Natural killer cell (primary cell): Measurements from ENCODE around the gene PRICKLE2. TPM values are rescaled to one million over a fixed set of nuclear protein-coding genes. Genes with fewer than 3 reads are reported as not detected.

Experiments
- ATAC-seq, 3 donors: fragments of 150-1000 bp in 2 of 3; fragments of 200-7000 bp in 1 of 3; cut with Tn5 transposase; 1 replicate in 1 of 3; 2 replicates in 2 of 3; pipeline ENCODE4 v1.10.0; 2021; ENCODE audit warnings: mild to moderate bottlenecking in 2 of 3, moderate library complexity in 2 of 3
- DNase-seq, 2 donors: peaks; one replicate each; pipeline versions ENCODE4 v3.0.0 to v3.0.0-alpha.2; 2013 to 2021; ENCODE audit warnings: mixed read lengths in 1 of 2
- H3K27ac ChIP-seq: one replicate; pipeline ENCODE4 v1.5.1; 2013; ENCODE audit warnings: mild to moderate bottlenecking, low read length
- H3K27me3 ChIP-seq: one replicate; pipeline ENCODE4 v1.6.1; 2013; ENCODE audit warnings: low read length; ENCODE audit not compliant: control insufficient read depth, insufficient read depth
- H3K36me3 ChIP-seq: one replicate; pipeline ENCODE4 v1.6.1; 2013; ENCODE audit warnings: low read length; ENCODE audit not compliant: control insufficient read depth, insufficient read depth
- H3K4me1 ChIP-seq: one replicate; pipeline ENCODE4 v1.6.1; 2013; ENCODE audit warnings: low read length; ENCODE audit not compliant: control insufficient read depth, insufficient read depth
- H3K4me3 ChIP-seq: one replicate; pipeline ENCODE4 v1.5.1; 2013; ENCODE audit warnings: low read length
- H3K9me3 ChIP-seq: one replicate; pipeline ENCODE4 v1.6.1; 2013; ENCODE audit warnings: low read length; ENCODE audit not compliant: control insufficient read depth, insufficient read depth
- H3K27ac Mint-ChIP-seq, 2 donors: one replicate each; pipeline ENCODE4 v1.8.0; 2022; ENCODE audit warnings: mild to moderate bottlenecking in 2 of 2, mixed read lengths in 2 of 2, moderate library complexity in 1 of 2
- H3K27me3 Mint-ChIP-seq, 2 donors: one replicate each; pipeline ENCODE4 v1.8.0; 2022; ENCODE audit warnings: low read depth in 2 of 2, mixed read lengths in 2 of 2
- H3K36me3 Mint-ChIP-seq: one replicate; pipeline ENCODE4 v1.8.0; 2022; ENCODE audit warnings: mixed read lengths
- H3K4me1 Mint-ChIP-seq, 2 donors: one replicate each; pipeline ENCODE4 v1.8.0; 2022; ENCODE audit warnings: mixed read lengths in 2 of 2
- H3K4me3 Mint-ChIP-seq: one replicate; pipeline ENCODE4 v1.8.0; 2022; ENCODE audit warnings: mild to moderate bottlenecking, moderate library complexity, mixed read lengths
- H3K9me3 Mint-ChIP-seq, 2 donors: one replicate each; pipeline ENCODE4 v1.8.0; 2022; ENCODE audit warnings: mixed read lengths in 2 of 2
- CTCF ChIP-seq: fragments of 200-600 bp; IDR thresholded peaks from one replicate; pipeline ENCODE4 v1.8.0; 2022; ENCODE audit warnings: antibody characterized with exemption
- WGBS: methylation state at CpG from one replicate; pipeline ENCODE4 v1.1.7; 2013; ENCODE audit warnings: missing lambda C conversion rate; ENCODE audit not compliant: insufficient coverage; 5-methylcytosine and 5-hydroxymethylcytosine counted together
- intact Hi-C: fragments of 100-400 bp; cut with micrococcal nuclease; formaldehyde crosslinking; loops from one replicate; pipeline ENCODE4 v1.14.2; 2022
- total RNA-seq, 4 donors: library from RNA; stranded (reverse); fragments of 120-200 nt in 1 of 4; gene quantifications; one replicate each; pipeline versions ENCODE4 v1.2.3 to v1.2.4, GENCODE V29; 2013 to 2022

Gene PRICKLE2
- total RNA-seq, 3 donors from 2014 or later (not counting 1 experiment from before 2014, with no cell fraction given) = 0.07 to 3.3 (median 1.8) TPM

DNA sequence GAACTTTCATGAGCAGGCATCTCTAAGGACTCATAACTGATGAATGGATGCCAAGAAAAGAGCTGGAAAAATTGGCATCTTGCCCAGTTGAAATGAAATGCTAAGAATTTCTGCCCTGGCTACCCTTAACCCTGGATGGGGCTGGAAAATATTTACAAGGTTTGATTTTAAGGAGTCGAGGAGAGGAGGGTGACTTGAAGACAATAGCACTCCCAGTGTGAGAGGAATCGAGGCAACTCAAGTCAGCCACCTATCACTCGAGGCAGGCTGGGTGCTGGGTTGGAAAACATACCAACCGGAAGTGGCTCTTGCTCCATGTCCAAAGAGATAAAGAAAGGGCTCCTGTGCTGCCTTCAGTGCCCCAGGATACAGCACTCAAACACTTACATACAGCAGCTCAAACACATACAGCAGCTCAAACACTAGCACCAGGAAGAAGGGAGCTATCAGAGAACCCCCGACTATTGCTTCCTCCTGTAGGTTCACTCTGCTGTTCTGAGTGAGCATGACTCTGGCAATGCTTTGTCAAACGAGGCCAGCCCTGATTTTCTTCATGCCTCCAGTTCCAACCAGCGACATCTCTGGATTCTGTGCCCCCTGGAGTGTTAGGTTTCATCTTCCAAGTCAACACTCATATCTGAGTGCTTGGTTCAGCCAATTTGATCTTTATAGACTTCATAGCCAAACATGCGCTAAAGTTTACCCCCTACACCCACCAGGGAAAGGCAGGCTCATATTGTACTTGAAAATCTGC, 4.9 kb downstream of the PRICKLE2 start:
- TF ChIP-seq CTCF = no peak
- no peaks in the 10 kb centered on the region for H3K36me3 Mint-ChIP-seq
- H3K27ac ChIP-seq = no peak overlapping the region
- no peaks in the 10 kb centered on the region for H3K36me3 ChIP-seq
- peaks cover 0 to 3% of the 10 kb centered on the region in 2 donors for H3K9me3 Mint-ChIP-seq
- no peaks in the 10 kb centered on the region for H3K27me3 Mint-ChIP-seq
- no peak overlapping the region for H3K27ac Mint-ChIP-seq
- no peaks in the 10 kb centered on the region for H3K9me3 ChIP-seq
- H3K4me1 ChIP-seq = no peaks in the 10 kb centered on the region
- WGBS = 66% methylated on average over 8 of the region's 8 CpGs
- no peak overlapping the region for H3K4me3 ChIP-seq
- DNase-seq (no peak), ATAC-seq (peak in 1 of 3 donors; percentile 3)
- no peaks in the 10 kb centered on the region for H3K27me3 ChIP-seq
- intact Hi-C loops = no loop called here
- no peaks in the 10 kb centered on the region for H3K4me1 Mint-ChIP-seq
- no peak overlapping the region for H3K4me3 Mint-ChIP-seq

DNA sequence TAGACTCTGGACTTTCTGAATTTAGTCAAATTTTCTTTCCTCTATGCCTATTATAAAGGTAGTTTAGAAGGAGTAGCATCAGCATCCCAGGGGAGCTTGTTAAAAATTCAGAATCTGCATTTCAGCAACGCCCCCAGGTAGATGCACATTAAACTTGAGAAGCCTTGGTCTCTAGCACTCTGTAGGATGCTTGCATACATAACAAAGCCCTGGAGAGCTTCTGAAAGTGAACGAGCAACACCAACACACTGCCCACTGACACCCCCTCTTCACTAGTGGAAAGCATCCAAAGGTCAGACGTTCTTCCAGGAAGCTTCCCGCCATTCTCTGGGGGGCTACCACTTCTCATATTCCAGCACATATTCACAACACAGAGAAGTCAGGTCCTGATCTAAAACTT, 6.5 kb downstream of the PRICKLE2 start:
- intact Hi-C loops = no loop called here
- H3K27ac ChIP-seq = no peak overlapping the region
- 66% methylated on average over 4 of the region's 4 CpGs for WGBS
- H3K36me3 ChIP-seq = no peaks in the 10 kb centered on the region
- no peak for ATAC-seq
- no peaks in the 10 kb centered on the region for H3K4me1 ChIP-seq
- Mint-ChIP-seq H3K27ac (no peak overlapping the region), H3K27me3 (no peaks in the 10 kb centered on the region), H3K9me3 (peaks cover 0 to 3% of the 10 kb centered on the region in 2 donors), H3K4me3 (no peak overlapping the region), H3K36me3 (no peaks in the 10 kb centered on the region), H3K4me1 (no peaks in the 10 kb centered on the region)
- no peaks in the 10 kb centered on the region for H3K9me3 ChIP-seq
- H3K4me3 ChIP-seq = no peak overlapping the region
- TF ChIP-seq CTCF = no peak
- no peaks in the 10 kb centered on the region for H3K27me3 ChIP-seq
- no peak for DNase-seq

DNA sequence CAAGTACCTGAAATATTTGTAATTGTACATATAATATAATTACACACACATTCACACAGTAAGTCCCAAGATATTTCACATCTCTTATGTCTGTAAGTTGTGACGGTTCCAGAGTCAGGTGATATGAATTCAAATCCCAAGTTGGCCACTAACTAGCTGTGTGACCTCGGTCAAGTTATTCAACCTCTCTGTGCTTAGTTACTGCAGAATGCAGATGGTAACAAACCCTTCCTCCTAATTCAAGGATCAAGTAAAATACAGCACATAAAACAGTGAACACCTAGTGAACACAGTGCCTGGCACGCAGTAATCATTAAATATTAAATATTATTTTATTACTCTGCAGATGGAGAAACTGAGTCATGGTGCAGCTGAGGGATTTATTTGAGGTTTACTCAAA, 6.9 kb downstream of the PRICKLE2 start:
- WGBS = 84% methylated on average over 2 of the region's 3 CpGs
- Mint-ChIP-seq H3K4me1 (no peaks in the 10 kb centered on the region), H3K27me3 (no peaks in the 10 kb centered on the region), H3K27ac (no peak overlapping the region), H3K36me3 (no peaks in the 10 kb centered on the region), H3K9me3 (peaks cover 0 to 3% of the 10 kb centered on the region in 2 donors), H3K4me3 (no peak overlapping the region)
- H3K27ac ChIP-seq = no peak overlapping the region
- no peaks in the 10 kb centered on the region for H3K4me1 ChIP-seq
- no peak for TF ChIP-seq CTCF
- no peaks in the 10 kb centered on the region for H3K36me3 ChIP-seq
- ATAC-seq = no peak
- no peak overlapping the region for H3K4me3 ChIP-seq
- intact Hi-C loops = no loop called here
- no peaks in the 10 kb centered on the region for H3K27me3 ChIP-seq
- no peak for DNase-seq
- H3K9me3 ChIP-seq = no peaks in the 10 kb centered on the region
